HUES64 (cell line): ENCODE measurements around the gene SPSB1.

Experiments
- H3K27ac ChIP-seq: 2 replicates; pipeline ENCODE4 v1.7.0; 2013; ENCODE audit warnings: low read depth, low read length, inconsistent platforms
- H3K27me3 ChIP-seq: 2 replicates; pipeline ENCODE4 v1.6.1; 2013; ENCODE audit warnings: mild to moderate bottlenecking, low read length; ENCODE audit not compliant: insufficient read depth
- H3K36me3 ChIP-seq: 2 replicates; pipeline ENCODE4 v1.6.1; 2013; ENCODE audit warnings: mild to moderate bottlenecking, low read length; ENCODE audit not compliant: insufficient read depth
- H3K4me1 ChIP-seq: 2 replicates; pipeline ENCODE4 v1.6.1; 2013; ENCODE audit warnings: mild to moderate bottlenecking, low read length, moderate library complexity; ENCODE audit not compliant: insufficient read depth
- H3K4me3 ChIP-seq: 2 replicates; pipeline ENCODE4 v1.5.1; 2013; ENCODE audit warnings: mild to moderate bottlenecking, low read length, moderate library complexity
- H3K9ac ChIP-seq: 2 replicates; pipeline ENCODE4 v1.6.1; 2013; ENCODE audit warnings: mild to moderate bottlenecking, low read depth, low read length
- H3K9me3 ChIP-seq: 2 replicates; pipeline ENCODE4 v1.6.1; 2013; ENCODE audit warnings: low read depth, low read length; ENCODE audit not compliant: insufficient read depth
- WGBS: fragments of 150-250, 120-280 bp; methylation state at CpG from one replicate; pipeline ENCODE4 v1.1.7; 2013; ENCODE audit warnings: missing lambda C conversion rate; 5-methylcytosine and 5-hydroxymethylcytosine counted together

The SPSB1 gene

DNA sequence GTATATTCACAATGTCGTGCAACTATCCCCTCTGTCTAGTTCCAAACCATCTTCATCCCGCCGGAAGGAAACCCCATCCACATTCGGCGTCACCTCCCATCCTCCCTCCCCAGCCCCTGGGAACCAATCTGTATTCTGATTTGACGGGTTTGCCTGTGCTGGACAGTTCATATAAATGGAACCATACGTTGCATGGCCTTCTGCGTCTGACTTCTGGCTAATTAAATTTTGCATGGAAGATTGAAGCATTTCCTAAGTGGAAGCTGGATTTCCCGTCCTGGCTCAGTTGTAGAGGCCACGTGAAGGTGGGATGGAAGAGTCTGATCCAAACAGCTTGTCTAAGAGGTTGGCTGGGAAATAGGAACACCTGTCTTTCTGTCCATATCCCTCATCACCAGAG lies 14.6 kb downstream of the SPSB1 start:
- H3K9me3 ChIP-seq, result no peaks in the 10 kb centered on the region
- no peaks in the 10 kb centered on the region for H3K27me3 ChIP-seq
- no peak overlapping the region for H3K4me3 ChIP-seq
- WGBS, result 93% methylated on average over 10 of the region's 10 CpGs
- H3K36me3 ChIP-seq, result no peaks in the 10 kb centered on the region
- no peak overlapping the region for H3K27ac ChIP-seq
- no peaks in the 10 kb centered on the region for H3K4me1 ChIP-seq
- H3K9ac ChIP-seq, result no peak overlapping the region

DNA sequence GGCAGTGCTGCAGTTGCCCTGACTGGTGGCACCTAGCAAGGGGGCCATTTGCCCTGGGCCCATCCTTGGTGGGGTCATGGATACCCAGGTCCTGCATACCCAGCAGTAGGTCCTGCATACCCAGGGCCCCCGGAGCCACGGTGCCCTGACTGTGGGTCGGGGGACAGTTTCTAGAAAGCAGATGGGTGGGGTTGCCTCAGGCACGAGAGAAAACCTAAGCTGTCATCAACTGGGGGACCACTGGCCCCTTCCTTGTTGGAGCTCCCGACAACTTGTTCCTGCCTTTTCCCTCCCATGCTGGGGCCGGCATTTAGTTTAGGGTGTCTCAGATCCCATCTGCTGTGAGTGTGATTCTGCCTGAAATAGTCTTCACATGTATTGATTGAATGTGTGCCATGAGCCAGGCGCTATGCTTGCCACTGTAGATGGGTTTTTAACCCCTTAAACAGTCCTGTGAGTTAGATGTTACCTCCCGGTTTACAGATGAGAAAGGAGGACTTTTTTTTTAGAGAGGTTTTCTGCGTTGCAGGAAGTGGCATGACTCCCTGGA lies 15.6 kb downstream of the SPSB1 start:
- H3K9me3 ChIP-seq, result no peaks in the 10 kb centered on the region

DNA sequence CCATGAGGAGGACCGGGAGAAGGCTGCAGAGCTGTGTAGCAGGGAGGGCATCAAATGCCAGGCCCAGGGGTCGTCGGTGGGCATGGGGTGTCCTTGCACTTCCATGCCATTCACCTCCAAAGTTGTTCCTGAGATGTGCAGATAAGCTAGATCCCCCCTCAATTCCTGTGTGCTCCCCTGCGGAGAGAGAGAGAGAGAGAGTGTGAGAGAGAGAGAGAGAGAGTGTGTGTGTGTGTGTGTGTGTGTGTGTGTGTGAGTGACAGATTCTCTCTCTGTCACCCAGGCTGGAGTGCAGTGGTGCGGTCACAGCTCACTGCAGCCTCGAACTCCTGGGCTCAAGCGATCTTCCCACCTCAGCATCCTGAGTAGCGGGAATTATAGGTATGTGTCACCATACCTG lies 16.4 kb downstream of the SPSB1 start:
- no peaks in the 10 kb centered on the region for H3K9me3 ChIP-seq
- H3K4me1 ChIP-seq, result no peaks in the 10 kb centered on the region
- H3K9ac ChIP-seq, result no peak overlapping the region
- no peaks in the 10 kb centered on the region for H3K36me3 ChIP-seq
- WGBS, result 90% methylated on average over 8 of the region's 8 CpGs
- H3K27ac ChIP-seq, result no peak overlapping the region
- H3K27me3 ChIP-seq, result no peaks in the 10 kb centered on the region
- H3K4me3 ChIP-seq, result no peak overlapping the region

More for the DNA sequence above, 15.6 kb downstream of the SPSB1 start:
- H3K4me1 ChIP-seq, result no peaks in the 10 kb centered on the region
- H3K4me3 ChIP-seq, result no peak overlapping the region
- whole genome bisulfite sequencing, result 89% methylated on average over 9 of the region's 9 CpGs
- H3K9ac ChIP-seq, result no peak overlapping the region
- no peaks in the 10 kb centered on the region for H3K27me3 ChIP-seq
- H3K27ac ChIP-seq, result no peak overlapping the region
- H3K36me3 ChIP-seq, result no peaks in the 10 kb centered on the region

DNA sequence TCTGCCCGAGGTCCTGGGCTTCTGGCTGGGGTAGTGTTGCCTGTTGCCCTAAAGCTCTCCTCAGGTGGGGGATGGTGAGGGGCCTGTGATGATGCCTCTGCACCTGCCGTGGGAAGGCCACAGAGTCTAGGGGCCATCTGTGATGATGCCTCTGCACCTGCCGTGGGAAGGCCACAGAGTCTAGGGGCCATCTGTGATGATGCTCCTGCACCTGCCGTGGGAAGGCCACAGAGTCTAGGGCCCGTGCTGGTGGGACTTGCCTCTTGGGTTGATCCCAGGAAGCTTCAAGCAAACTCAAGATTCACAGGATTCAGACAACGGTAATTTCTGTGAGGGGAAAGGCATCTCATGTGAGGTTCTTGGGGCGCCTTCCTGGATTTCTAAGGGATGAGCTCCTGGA lies 17.3 kb downstream of the SPSB1 start:
- 92% methylated on average over 7 of the region's 7 CpGs for WGBS
- H3K4me3 ChIP-seq, result no peak overlapping the region
- H3K4me1 ChIP-seq, result no peaks in the 10 kb centered on the region
- no peak overlapping the region for H3K9ac ChIP-seq
- no peaks in the 10 kb centered on the region for H3K36me3 ChIP-seq
- no peak overlapping the region for H3K27ac ChIP-seq
- H3K27me3 ChIP-seq, result no peaks in the 10 kb centered on the region
- no peaks in the 10 kb centered on the region for H3K9me3 ChIP-seq

DNA sequence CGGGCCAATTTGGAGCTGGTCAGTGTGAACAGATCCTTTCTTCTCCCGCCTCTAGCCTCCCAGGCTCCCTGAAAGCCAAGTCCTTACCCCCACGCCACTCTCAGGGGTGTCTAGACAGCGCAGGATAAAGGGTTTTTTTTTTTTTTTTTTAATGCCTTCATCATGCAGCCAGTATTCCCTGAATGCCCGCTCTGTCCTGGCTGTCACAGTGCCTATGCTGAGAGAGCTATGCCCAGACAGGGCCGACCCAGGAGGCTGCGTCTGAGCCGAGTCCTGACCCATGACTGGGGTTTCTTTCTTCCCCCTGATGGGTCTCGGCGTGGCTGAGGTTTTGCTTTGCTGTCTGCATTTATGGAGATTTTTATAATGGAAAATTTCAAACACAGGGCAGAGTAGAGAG lies 18.3 kb downstream of the SPSB1 start:
- WGBS, result 94% methylated on average over 8 of the region's 10 CpGs
- Histone ChIP-seq H3K4me3 (no peak overlapping the region), H3K36me3 (no peaks in the 10 kb centered on the region), H3K9me3 (no peaks in the 10 kb centered on the region), H3K27ac (no peak overlapping the region), H3K4me1 (no peaks in the 10 kb centered on the region), H3K27me3 (no peaks in the 10 kb centered on the region), H3K9ac (no peak overlapping the region)

DNA sequence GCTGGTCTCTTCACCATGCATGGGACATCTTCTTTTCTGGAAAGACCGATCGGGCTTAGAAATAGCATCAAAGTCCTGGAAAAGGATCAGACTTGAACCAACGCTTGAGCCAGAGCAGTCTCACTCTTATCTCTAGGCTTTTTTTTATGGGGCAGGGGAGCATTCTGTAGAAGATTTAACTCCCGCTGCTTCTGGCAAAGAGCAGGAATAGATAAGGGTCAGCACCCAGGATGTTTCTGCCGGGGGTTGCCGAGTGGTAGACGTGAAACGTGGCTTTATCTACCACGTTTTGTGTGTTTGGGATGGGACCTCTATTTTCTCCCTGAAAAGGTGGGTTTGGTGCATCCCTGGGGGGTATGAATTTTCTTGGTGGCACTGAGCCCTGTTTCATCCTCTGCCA lies 18.8 kb downstream of the SPSB1 start:
- Histone ChIP-seq H3K27me3 (no peaks in the 10 kb centered on the region), H3K27ac (no peak overlapping the region), H3K9me3 (no peaks in the 10 kb centered on the region), H3K36me3 (no peaks in the 10 kb centered on the region), H3K4me1 (no peaks in the 10 kb centered on the region), H3K4me3 (no peak overlapping the region), H3K9ac (no peak overlapping the region)
- WGBS, result 86% methylated on average over 9 of the region's 9 CpGs

DNA sequence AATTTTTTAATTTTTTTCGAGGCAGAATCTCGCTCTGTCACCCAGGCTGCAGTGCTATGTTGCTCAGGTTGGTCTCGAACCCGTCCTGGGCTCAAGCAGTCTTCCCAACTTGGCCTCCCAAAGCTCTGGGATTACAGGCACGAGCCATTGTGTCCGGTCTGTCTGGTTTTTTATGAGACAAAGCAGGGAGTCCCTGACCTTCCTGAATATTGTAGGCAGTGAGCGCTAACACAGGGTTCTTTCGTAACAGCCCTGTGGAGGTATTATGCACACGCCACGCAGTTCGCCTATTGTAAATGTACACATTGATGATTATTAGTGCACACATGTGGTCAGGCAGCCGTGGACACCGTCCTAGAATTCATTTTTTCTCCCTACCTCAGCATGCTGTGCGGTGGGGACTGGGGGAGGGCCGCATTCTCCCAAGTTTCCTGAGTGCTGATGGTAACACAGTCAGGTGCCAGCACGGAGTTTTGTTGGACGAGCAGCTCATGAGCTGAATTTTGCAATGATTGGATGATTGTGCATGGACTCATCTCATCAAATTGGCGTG lies 19.6 kb downstream of the SPSB1 start:
- Histone ChIP-seq H3K27ac (no peak overlapping the region), H3K4me1 (no peaks in the 10 kb centered on the region)

DNA sequence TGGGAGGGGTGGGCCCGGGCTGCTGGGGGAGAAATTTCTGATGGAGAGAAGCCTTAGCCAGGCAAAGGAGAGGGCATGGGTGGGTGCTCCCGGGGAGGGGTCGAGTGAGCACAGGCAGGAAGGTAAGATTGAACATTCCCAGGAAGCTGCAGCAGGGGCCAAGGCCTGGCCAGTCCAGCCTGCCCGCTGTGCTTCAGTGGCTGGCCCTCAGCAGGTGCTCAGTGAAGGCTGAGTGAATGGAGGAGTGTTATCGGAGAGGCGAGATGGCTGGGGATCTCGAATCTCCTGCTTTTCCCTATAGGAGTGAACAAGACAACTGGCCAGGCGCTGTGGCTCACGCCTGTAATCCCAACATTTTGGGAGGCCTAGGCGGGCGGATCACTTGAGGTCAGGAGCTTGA lies 20.9 kb downstream of the SPSB1 start:
- H3K36me3 ChIP-seq, result no peaks in the 10 kb centered on the region
- H3K4me1 ChIP-seq, result no peaks in the 10 kb centered on the region; the same call in 1 of the 2 replicates
- H3K4me3 ChIP-seq, result no peak overlapping the region
- no peak overlapping the region for H3K27ac ChIP-seq
- H3K9ac ChIP-seq, result no peak overlapping the region
- 87% methylated on average over 11 of the region's 11 CpGs for WGBS
- H3K27me3 ChIP-seq, result no peaks in the 10 kb centered on the region
- H3K9me3 ChIP-seq, result no peaks in the 10 kb centered on the region

More for the DNA sequence above, 19.6 kb downstream of the SPSB1 start:
- no peaks in the 10 kb centered on the region for H3K9me3 ChIP-seq
- no peak overlapping the region for H3K9ac ChIP-seq
- WGBS, result 92% methylated on average over 18 of the region's 18 CpGs
- H3K27me3 ChIP-seq, result no peaks in the 10 kb centered on the region
- H3K4me3 ChIP-seq, result no peak overlapping the region
- H3K36me3 ChIP-seq, result no peaks in the 10 kb centered on the region

DNA sequence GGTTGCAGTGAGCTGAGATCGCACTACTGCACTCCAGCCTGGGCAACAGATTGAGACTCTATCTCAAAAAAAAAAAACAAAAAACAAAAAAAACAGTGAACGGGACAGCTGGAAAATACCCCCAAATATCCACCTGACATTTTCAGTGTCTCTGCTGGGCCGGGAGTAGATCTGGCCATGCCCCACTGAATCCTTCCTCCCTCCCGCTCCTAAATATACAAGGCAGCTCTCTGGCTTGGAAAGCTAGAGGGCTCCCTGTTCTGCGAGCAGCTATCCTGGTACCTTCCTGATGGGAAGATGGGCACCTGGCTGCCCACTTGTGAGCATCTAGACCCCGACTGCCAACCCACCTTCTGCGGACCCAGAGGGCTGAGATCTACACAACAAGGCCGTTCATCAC lies 21.4 kb downstream of the SPSB1 start:
- H3K4me1 ChIP-seq, result peaks cover 1% of the 10 kb centered on the region
- H3K27me3 ChIP-seq, result no peaks in the 10 kb centered on the region
- H3K36me3 ChIP-seq, result no peaks in the 10 kb centered on the region
- H3K4me3 ChIP-seq, result no peak overlapping the region
- H3K9ac ChIP-seq, result no peak overlapping the region
- H3K9me3 ChIP-seq, result no peaks in the 10 kb centered on the region
- 87% methylated on average over 8 of the region's 8 CpGs for WGBS
- H3K27ac ChIP-seq, result no peak overlapping the region

DNA sequence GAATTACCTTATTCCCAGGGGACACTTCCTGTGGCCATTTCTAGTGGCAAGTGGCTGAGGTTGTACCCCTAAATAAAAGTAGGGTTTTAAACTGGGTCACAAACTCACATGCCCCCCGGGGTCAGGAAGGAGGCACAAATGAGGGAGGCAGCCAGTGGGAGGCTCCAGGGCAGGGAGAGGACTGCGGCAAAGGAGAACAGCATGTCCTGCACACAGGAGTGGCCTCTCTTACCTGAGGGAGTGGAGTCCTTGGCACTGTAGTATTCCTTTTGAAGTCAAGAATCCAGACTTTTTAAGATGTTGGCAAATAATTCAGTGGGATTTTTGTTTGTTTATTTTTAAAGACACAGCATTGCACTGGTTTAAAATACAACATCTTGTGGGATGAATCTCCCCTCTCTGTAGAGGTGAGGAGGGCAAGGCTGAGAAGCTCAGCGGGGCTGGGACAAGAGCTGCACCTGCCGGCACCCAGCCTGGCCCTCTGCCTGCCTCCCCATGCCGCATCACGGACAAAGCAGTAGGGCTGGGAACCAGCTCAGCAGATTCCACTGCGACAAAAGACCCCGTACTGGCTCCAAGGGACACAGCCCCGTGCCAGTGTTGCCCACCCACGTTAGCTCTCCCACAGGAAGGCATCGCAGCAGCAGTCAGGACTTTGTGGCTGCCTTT lies 22.2 kb downstream of the SPSB1 start:
- Histone ChIP-seq H3K9ac (no peak overlapping the region), H3K36me3 (no peaks in the 10 kb centered on the region), H3K4me3 (no peak overlapping the region), H3K4me1 (peaks cover 8% of the 10 kb centered on the region), H3K27me3 (no peaks in the 10 kb centered on the region), H3K9me3 (no peaks in the 10 kb centered on the region), H3K27ac (no peak overlapping the region)
- WGBS, result 88% methylated on average over 11 of the region's 11 CpGs

DNA sequence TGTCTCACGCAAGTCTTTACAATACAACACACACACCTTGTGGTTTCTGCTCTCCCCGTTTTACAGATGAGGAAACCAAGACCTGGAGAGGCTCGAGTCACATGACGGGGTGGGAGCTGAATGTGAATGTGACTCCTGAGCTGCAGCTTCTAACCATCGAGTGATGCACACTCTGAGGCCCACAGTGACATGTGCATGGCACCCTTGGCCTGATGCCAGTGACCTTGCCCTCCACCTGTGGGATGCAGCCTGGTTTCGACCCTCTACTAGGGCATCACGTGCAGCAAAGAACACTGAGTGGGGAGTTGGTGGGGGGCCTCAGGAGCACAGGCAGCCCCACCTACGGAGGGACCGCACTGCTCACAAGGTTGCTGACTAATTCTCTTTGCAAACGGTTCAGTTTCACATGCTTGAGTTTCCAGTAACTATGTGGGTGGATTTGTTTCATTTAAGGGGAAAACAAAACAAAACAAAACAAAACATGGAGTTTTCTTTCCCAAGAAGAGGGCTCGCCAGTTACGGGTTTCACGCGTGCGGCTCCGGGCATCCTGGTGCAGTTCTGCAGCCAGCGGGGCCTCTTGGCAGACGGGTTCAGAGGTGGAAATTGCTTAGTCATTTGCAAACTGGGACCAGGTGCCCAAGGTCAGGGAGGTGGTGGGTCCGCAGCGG lies 22.9 kb downstream of the SPSB1 start:
- Histone ChIP-seq H3K27me3 (no peaks in the 10 kb centered on the region), H3K9me3 (no peaks in the 10 kb centered on the region), H3K4me1 (peaks cover 15% of the 10 kb centered on the region), H3K4me3 (no peak overlapping the region), H3K27ac (no peak overlapping the region), H3K36me3 (no peaks in the 10 kb centered on the region), H3K9ac (no peak overlapping the region)
- WGBS, result 90% methylated on average over 20 of the region's 20 CpGs
